GM18951 (cell line): Measurements from ENCODE around the gene CENATAC.
"Not testable (repeated sequence)": the region's sequence is repeated elsewhere in the genome, so short reads cannot be mapped to it uniquely, and the experiment has no call there.

Experiments
- POLR2A ChIP-seq: IDR thresholded peaks from 4 replicates; pipeline ENCODE4 v1.6.1; 2011; ENCODE audit warnings: mild to moderate bottlenecking; ENCODE audit not compliant: insufficient read length, insufficient read depth; ENCODE audit errors: extremely low read depth
- in situ Hi-C: fragments of 300-500 bp; cut with MboI; formaldehyde crosslinking; loops from one replicate; pipeline ENCODE4 v1.12.0; 2022; ENCODE audit warnings: low sequenced_read_pairs, mixed read lengths, inconsistent platforms; ENCODE audit not compliant: unreplicated experiment

The CENATAC gene

GRCh38 chr11:119046489-119046888 lies 48.6 kb downstream of the CENATAC start:
- no peak for TF ChIP-seq POLR2A
- in situ Hi-C loops = no loop called here

DNA sequence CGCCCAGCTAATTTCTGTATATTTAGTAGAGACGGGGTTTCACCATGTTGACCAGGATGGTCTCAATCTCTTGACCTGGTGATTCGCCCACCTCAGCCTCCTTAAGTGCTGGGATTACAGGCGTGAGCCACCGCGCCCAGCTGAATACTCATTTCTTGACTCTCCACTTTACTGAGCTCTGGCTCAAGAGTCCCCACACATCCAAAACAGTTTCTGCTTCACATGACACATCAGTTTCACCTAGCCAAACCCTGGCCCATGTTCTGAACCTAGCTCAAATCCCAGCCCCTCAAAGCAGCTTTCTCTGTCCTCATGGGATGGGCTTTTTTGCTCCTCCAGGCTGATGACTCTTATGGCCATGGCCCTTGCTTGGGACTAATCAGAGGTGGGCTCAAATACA lies 49.3 kb downstream of the CENATAC start:
- in situ Hi-C loops = no loop called here

DNA sequence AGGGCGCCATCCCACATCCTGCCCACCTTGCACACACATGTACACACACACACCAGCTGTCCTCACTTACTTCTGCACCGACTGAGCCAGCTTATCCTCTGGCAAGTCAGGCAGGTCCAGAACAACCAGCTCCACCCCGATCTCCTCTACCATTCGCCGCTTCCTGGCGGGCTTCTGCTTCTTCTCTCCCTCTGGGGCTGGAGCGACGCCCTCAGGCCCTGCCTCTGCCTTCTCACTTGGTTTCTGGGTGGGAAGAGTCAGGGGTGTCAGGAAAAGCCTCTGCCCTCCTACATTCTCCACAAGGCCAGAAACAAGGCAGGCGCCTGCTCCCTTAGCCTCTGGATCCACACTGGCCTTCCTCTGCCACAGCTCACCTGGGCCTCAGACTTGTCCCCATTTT lies 50.7 kb downstream of the CENATAC start:
- in situ Hi-C loops = no loop called here
- TF ChIP-seq POLR2A = no peak

More for the DNA sequence above, 49.3 kb downstream of the CENATAC start:
- TF ChIP-seq POLR2A = no peak

DNA sequence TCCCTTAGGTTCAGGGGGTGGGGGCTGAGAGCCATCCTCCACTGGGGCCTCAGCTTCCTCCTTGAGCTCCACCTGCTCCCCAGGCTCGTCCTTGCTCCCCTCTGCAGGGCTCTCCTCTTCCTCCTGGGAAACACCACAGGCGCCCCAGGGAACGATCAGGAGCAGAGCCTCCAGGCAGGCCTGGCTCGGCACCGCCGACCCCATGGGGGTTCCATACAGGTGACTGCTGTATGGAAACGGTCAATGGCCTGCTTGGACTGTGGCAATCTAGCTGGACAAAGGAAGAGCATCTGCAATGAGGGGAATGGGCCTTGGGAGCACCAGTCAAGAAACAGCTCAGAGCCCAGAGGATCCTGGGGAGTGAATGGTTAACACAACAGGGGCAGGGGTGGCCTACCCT lies 51.1 kb downstream of the CENATAC start:
- in situ Hi-C loops = no loop called here
- no peak for TF ChIP-seq POLR2A

DNA sequence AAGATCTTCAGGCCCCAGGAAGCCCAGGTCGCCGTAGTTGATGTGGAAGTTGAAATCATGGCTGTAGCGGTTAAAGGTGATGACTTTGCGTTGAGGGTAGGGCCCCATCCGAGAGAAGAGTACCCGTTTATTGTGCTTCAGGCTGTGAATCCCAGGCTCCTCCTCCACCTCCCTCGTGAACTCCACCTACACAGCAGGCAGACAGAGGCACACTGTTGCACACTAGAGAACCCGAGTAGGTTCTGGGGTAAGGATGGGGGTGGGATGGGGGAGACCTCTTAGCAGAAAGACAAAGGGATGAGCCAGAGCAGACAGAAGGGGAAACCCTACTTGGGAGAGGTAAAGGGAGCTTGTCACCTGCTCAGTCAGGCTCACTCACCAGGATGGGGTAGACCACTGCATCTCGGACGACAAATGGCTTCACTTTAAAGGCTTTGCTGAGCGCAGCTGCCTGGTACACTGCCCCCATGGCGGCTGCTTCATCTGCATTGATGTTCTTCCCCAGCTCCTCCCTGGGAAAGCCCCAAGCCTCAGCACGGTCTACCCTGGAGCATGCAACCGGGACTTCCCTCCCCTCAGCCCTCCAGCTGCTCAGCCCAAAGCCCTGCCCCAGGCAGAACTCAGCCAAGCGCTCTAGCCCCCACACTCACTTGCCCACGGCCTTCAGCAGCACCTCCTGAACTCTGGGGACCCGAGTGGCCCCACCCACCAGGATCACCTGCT lies 53.7 kb downstream of the CENATAC start:
- in situ Hi-C loops = no loop called here
- peak; percentile 38 for TF ChIP-seq POLR2A

DNA sequence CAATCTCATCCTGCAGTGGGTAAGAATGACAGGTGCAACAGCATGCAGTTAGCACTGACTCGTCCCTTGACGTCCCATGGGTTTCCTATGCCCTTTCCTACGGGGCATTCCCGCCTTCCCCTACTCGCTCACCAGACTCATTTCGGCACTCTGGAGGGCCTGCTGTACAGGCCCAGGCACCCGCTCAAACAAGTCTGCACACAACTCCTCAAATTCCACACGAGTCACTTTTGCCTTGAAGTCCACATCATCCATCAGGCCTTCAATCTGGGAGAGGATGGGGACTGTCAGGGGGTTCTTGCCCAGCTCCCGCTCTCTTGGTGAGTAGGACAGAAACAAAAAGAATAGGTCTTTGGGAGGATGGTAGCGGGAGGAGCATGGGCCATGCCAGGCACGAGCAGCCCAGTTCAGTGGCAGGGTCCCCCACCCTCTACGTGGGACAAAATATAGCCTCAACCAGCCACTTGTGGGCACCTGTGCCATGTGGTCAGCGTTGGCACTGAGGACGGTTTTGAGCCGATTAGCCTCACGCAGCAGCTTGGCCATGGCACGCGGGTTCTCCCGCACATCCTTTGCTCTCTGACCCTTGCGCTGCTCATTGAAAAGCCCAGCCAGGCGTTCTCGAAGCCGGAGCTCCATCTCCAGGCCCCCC lies 54.4 kb downstream of the CENATAC start:
- in situ Hi-C loops = no loop called here
- TF ChIP-seq POLR2A = no peak

- TF ChIP-seq POLR2A = no peak
- in situ Hi-C loops = no loop called here
Measured at GRCh38 chr11:119054418-119054817, 56.5 kb downstream of the CENATAC start.

GRCh38 chr11:119055901-119056300 lies 58.0 kb downstream of the CENATAC start:
- TF ChIP-seq POLR2A = no peak
- in situ Hi-C loops = no loop called here

GRCh38 chr11:119056421-119056999 lies 58.6 kb downstream of the CENATAC start:
- TF ChIP-seq POLR2A = no peak
- in situ Hi-C loops = no loop called here

GRCh38 chr11:119057000-119057769 lies 59.2 kb downstream of the CENATAC start, which contains the start of gene HYOU1:
HYOU1 (minus strand) TSS chr11:119057205; CDS start chr11:119056160, 1,045 bp downstream.
- in situ Hi-C loops = no loop called here

DNA sequence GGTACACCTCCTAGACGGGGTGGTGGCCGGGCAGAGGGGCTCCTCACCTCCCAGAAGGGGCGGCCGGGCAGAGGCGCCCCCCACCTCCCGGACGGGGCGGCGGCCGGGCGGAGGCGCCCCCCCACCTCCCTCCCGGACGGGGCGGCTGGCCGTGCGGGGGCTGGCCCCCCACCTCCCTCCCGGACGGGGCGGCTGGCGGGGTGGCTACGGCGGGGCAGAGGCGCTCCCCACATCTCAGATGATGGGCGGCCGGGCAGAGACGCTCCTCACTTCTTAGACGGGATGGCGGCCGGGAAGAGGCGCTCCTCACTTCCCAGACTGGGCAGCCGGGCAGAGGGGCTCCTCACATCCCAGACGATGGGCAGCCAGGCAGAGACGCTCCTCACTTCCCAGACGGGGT lies 61.2 kb downstream of the CENATAC start:
- in situ Hi-C loops = not testable (repeated sequence)

More at GRCh38 chr11:119057000-119057769, 59.2 kb downstream of the CENATAC start, which contains the start of gene HYOU1:
- TF ChIP-seq POLR2A = peak; percentile 90

GRCh38 chr11:119061256-119061655 lies 63.3 kb downstream of the CENATAC start:
- in situ Hi-C loops = no loop called here
- TF ChIP-seq POLR2A = no peak

DNA sequence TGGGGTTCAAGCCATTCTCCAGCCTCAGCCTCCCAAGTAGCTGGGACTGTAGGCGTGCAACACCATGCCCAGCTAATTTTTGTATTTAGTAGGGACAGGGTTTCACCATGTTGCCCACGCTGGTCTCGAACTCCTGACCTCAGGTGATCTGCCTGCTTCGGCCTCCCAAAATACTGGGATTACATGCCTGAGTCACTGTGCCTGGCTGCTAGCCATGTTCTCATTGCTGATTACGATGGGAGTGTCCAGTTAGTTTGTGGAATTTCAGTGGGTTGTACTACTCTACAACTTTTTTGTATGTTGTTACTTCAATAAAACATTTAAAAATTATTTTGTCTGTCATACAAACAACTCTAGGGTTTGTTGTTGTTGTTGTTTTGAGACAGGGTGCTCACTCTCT lies 64.8 kb downstream of the CENATAC start:
- TF ChIP-seq POLR2A = no peak
- in situ Hi-C loops = no loop called here
